Mesodermal cell (in vitro differentiated cells): Measurements from ENCODE around the gene IL1RAPL2.

Source experiments
- H3K27ac ChIP-seq: 2 replicates; pipeline ENCODE4 v1.7.0; 2013; ENCODE audit warnings: mild to moderate bottlenecking, low read depth, low read length, moderate library complexity; ENCODE audit not compliant: severe bottlenecking
- H3K36me3 ChIP-seq: 2 replicates; pipeline ENCODE4 v1.7.1; 2013; ENCODE audit warnings: mild to moderate bottlenecking, low read length, moderate library complexity; ENCODE audit not compliant: control insufficient read depth, insufficient read depth
- H3K4me1 ChIP-seq: one replicate; pipeline ENCODE4 v1.7.1; 2013; ENCODE audit warnings: mild to moderate bottlenecking, low read length; ENCODE audit not compliant: insufficient read depth, control insufficient read depth, poor library complexity, severe bottlenecking
- H3K4me3 ChIP-seq: 2 replicates; pipeline ENCODE4 v1.7.0; 2013; ENCODE audit warnings: low read length, control low read depth, mild to moderate bottlenecking; ENCODE audit not compliant: insufficient read depth, poor library complexity, severe bottlenecking; ENCODE audit errors: extremely low read depth
- H3K9me3 ChIP-seq: 2 replicates; pipeline ENCODE4 v1.7.1; 2013; ENCODE audit warnings: mild to moderate bottlenecking, low read length, moderate library complexity; ENCODE audit not compliant: control insufficient read depth
- WGBS, 2 experiments: methylation state at CpG; one replicate each; pipeline ENCODE4 v1.1.5; 2013; ENCODE audit warnings: missing lambda C conversion rate in 2 of 2; ENCODE audit not compliant: insufficient coverage in 2 of 2; 5-methylcytosine and 5-hydroxymethylcytosine counted together

The IL1RAPL2 gene

DNA sequence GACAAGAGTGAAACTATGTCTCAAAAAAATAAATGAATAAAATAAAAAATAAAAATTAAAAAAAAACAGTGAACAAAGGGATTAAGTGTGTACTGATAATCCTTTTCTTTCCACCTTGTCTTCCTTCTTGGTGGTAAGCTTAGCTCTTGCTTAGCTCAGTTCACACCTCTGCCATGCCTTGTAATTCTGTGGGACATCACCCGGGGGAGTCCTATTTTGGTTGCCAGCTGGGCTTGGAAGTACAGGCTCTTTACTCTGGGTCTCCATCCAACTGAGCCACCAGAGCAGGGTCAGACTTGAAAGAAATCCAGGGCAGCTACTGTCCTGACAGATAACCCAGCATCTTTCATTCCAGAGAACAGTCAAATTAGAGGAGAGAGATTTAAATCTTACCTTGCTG lies 858.7 kb downstream of the IL1RAPL2 start:
- no peaks in the 10 kb centered on the region for H3K4me1 ChIP-seq
- no peaks in the 10 kb centered on the region for H3K9me3 ChIP-seq
- H3K36me3 ChIP-seq, result no peaks in the 10 kb centered on the region
- H3K4me3 ChIP-seq, result no peak overlapping the region
- H3K27ac ChIP-seq, result no peak overlapping the region
- WGBS, 2 experiments, result no CpG with 5 or more reads among the region's 1 CpG

DNA sequence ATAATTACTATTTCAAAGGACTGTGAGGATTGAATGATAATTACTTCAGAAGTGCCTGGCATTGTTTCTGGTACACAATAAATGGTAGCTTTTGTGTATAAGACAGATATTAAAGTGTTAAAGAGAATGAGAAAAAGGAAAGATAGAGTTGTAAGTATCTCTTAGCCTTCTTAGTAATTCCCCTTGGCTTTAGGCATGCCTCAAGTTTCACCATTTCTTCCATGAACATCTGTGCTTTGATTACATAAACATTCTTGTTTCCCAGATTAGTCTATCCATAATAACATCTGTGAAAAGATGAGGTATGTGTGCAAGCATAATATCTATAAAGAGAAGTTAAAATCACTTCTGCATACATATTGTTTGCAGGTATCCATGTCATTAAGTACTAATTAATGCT lies 885.4 kb downstream of the IL1RAPL2 start:
- Histone ChIP-seq H3K4me3 (no peak overlapping the region), H3K36me3 (no peaks in the 10 kb centered on the region), H3K9me3 (no peaks in the 10 kb centered on the region), H3K27ac (no peak overlapping the region), H3K4me1 (no peaks in the 10 kb centered on the region)

DNA sequence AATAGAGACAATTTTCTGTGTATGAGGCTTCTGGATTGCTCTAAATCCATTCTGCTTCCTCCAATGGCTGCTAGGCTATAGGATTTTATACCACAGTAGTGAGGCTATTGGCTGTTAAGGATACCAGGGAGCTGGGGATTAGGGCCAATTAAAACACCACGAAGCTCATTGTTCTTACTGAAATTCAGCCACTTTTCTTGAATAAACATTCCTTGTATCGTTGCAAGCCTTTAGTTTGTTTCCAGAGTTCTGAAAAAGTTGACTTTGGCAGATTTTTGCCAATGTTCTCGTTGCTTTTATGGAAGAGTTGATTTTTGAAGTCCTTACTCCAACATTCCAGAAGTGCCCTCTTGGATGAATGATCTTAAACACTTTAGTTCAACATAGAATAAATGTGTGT lies 892.8 kb downstream of the IL1RAPL2 start:
- Histone ChIP-seq H3K36me3 (no peaks in the 10 kb centered on the region), H3K27ac (no peak overlapping the region), H3K9me3 (no peaks in the 10 kb centered on the region), H3K4me3 (no peak overlapping the region), H3K4me1 (no peaks in the 10 kb centered on the region)
- no CpG with 5 or more reads among the region's 3 CpGs for WGBS, 2 experiments

DNA sequence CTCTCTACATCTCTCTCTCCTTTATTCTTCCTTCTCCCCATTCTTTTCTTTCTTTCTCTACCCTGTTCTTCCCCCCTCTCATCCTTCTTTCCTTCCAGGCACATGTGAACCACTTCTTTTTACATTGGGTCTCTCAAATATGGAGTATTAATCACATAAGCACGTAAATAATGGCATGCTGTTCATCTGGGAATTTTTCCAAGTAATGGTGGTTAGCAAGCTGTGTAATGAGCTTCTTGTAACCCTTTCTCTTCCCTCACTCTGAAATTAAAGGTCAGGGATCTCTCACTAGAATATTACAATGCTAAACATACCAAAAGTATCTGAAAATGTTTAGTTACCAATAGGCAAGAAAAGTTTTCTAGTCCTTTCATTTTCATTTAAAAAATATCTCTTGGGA lies 894.4 kb downstream of the IL1RAPL2 start:
- H3K36me3 ChIP-seq, result no peaks in the 10 kb centered on the region
- H3K27ac ChIP-seq, result no peak overlapping the region
- WGBS, 2 experiments, result no CpG with 5 or more reads among the region's 1 CpG
- H3K9me3 ChIP-seq, result no peaks in the 10 kb centered on the region
- H3K4me1 ChIP-seq, result no peaks in the 10 kb centered on the region
- H3K4me3 ChIP-seq, result no peak overlapping the region

DNA sequence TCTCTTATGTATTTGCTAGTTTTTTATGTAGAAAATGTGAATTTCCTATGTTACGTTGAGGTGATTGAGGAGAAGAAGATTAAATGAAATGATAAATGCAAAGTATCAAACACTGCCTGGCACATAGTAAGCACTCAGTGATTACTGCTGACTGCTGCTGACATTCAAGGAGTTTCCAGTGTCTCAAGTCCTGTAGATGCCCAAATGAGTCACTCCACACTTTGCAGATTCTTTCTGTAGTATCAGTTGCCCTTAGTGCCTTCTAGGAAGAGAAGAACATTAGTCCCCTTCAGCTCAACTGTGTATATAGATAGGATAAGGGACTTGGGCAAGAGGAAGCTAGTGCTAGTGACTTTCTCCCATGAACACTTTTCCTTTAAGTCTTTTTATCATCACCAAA lies 895.0 kb downstream of the IL1RAPL2 start:
- Histone ChIP-seq H3K36me3 (no peaks in the 10 kb centered on the region), H3K4me1 (no peaks in the 10 kb centered on the region), H3K9me3 (no peaks in the 10 kb centered on the region), H3K4me3 (no peak overlapping the region), H3K27ac (no peak overlapping the region)
- no CpG with 5 or more reads among the region's 1 CpG for WGBS, 2 experiments

DNA sequence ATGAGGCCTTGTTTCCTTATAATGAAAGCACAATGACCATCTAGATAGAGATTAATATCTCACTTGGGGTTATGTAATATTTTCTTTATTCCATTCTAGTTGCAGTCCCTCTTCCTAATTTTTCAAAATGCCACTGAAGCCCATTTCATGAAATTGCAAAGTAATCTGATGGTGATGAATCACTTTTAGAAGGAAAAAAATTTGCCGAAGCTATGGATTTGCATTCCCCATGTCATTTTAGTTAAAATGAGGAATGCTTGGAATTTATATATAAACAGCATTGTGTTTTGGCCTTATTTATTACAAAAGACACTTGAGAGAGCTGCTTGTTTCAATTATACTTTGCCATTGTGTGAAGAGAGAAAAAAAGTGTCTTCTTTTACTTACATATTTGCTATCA lies 896.2 kb downstream of the IL1RAPL2 start:
- no peaks in the 10 kb centered on the region for H3K9me3 ChIP-seq
- no CpG with 5 or more reads among the region's 1 CpG for WGBS, 2 experiments
- no peak overlapping the region for H3K27ac ChIP-seq
- H3K4me3 ChIP-seq, result no peak overlapping the region
- no peaks in the 10 kb centered on the region for H3K36me3 ChIP-seq
- H3K4me1 ChIP-seq, result no peaks in the 10 kb centered on the region

DNA sequence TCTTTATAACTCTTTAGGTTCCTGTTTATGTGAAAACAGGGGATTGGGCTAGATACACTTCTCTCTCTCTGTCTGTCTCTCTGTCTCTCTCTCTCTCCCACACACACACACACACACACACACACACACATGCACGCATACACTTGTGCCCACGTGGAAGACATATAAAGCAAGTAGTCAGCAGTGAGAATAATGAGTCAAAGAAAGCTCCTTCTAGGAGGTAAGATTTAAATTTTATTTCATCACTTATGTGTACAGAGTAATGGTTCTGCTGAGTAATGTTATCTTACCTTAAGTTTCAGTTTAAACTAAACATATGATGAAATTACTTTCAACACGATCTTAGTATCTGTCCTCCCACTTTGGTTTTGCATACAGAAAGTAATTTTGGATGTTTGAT lies 897.5 kb downstream of the IL1RAPL2 start:
- H3K36me3 ChIP-seq, result no peaks in the 10 kb centered on the region
- no peak overlapping the region for H3K27ac ChIP-seq
- no peak overlapping the region for H3K4me3 ChIP-seq
- no peaks in the 10 kb centered on the region for H3K4me1 ChIP-seq
- H3K9me3 ChIP-seq, result no peaks in the 10 kb centered on the region
- no CpG with 5 or more reads among the region's 3 CpGs for WGBS, 2 experiments

DNA sequence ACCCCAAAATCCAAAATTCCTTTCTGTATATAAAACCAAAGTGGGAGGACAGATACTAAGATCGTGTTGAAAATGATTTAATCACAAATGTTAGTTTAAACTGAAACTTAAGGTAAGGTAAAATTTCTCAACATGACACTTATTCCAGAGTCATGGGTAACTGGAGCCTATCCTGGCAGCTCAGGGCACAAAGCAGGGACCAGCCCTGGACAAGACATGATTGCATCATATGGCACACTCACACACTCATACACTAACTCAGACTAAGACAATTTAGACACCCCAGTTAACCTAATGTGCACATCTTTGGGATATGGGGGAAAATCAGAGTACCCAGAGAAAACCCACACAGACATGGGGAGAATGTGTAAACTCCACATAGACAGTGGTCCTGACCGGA lies 898.6 kb downstream of the IL1RAPL2 start:
- no CpG with 5 or more reads among the region's 2 CpGs for WGBS, 2 experiments

DNA sequence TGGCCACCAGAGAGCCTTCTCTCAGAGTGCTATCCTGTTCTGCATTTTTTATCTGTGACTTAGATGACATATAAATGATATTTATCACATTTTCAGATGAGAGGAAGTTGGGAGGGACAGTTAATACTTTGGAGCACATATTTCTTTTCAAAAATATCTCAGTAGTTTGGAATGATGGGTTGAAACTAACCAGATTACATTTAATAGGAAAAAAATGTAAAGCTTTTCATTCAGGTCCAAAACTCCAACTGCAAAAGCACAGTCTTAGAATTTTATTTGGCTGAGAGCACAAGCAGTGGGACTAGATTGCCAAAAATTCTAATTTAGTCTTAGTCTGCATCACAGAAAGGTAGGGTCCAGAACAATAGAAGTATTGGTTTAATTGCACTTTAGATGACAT lies 902.7 kb downstream of the IL1RAPL2 start:
- H3K36me3 ChIP-seq, result no peaks in the 10 kb centered on the region
- H3K4me1 ChIP-seq, result no peaks in the 10 kb centered on the region
- H3K27ac ChIP-seq, result no peak overlapping the region
- H3K9me3 ChIP-seq, result no peaks in the 10 kb centered on the region
- no peak overlapping the region for H3K4me3 ChIP-seq

More for the DNA sequence above, 898.6 kb downstream of the IL1RAPL2 start:
- Histone ChIP-seq H3K9me3 (no peaks in the 10 kb centered on the region), H3K4me1 (no peaks in the 10 kb centered on the region), H3K27ac (no peak overlapping the region), H3K36me3 (no peaks in the 10 kb centered on the region), H3K4me3 (no peak overlapping the region)

DNA sequence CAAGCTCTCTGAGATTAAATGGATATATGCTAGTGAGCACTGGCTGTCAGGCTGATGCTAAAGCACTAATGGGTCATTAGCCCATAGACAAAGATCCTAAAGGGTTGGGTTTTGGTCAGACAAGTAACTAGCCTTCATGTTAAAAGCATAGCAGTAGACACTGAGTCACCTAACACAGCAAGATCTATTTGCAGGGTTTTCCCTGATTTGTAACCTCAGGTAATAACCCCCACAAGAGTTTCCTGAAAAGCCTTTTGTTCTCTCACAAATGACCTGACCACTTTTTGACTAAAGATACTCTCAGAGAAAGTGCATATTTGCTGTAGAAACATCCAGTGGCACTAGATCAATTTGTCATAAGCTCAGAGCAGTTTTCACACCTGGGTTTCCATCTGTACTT lies 905.6 kb downstream of the IL1RAPL2 start:
- no peak overlapping the region for H3K27ac ChIP-seq
- H3K36me3 ChIP-seq, result no peaks in the 10 kb centered on the region
- H3K9me3 ChIP-seq, result no peaks in the 10 kb centered on the region
- no peak overlapping the region for H3K4me3 ChIP-seq
- no peaks in the 10 kb centered on the region for H3K4me1 ChIP-seq

DNA sequence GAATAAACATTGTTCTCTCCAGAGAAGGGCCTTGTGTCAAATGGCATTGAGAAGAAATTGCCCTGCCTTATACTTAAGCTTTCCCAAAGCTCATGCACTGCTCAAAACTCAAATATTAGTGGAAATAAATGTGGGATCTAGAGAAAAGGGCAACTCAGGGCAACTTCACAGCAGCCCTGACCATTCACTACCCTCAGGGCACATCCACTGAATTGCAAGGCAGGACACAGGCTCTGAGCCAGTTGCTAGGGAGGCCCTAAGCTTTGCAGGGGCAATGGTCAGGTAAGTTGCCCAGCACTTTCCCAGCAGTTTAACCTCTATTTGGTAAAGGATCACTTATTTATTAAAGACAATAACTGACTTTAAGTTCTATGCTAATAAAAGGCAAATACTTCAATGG lies 909.8 kb downstream of the IL1RAPL2 start:
- no peak overlapping the region for H3K27ac ChIP-seq
- H3K36me3 ChIP-seq, result no peaks in the 10 kb centered on the region
- H3K4me1 ChIP-seq, result no peaks in the 10 kb centered on the region
- no peaks in the 10 kb centered on the region for H3K9me3 ChIP-seq
- H3K4me3 ChIP-seq, result no peak overlapping the region

DNA sequence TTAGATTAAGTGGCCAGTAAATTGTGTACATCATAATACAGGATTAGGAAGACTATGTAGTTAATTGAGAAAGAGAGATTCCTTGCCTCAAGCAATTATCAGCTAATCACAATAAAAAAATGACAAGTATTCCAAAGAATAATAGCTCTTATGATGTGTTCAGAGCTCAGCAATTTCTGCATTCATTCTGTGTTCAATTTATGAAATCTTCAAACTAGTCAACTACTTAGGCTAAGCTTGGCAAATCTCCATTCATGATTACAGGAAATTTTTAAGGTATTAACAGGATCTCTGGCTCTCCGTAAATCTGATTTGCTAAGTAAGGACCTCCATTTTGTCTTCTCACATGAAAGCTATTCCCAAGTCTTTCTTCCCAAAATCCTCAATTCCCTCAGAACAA lies 911.4 kb downstream of the IL1RAPL2 start:
- Histone ChIP-seq H3K27ac (no peak overlapping the region), H3K36me3 (no peaks in the 10 kb centered on the region), H3K9me3 (no peaks in the 10 kb centered on the region), H3K4me3 (no peak overlapping the region), H3K4me1 (no peaks in the 10 kb centered on the region)
- WGBS, 2 experiments, result no CpG with 5 or more reads among the region's 1 CpG
